Activated effector memory CD4-positive, alpha-beta T cell treated with anti-CD3 and anti-CD28 coated beads, Interleukin-2, amount 50 U/mL, for 16 hours (primary cell): ENCODE measurements around the gene TMEM107.
"Not testable (repeated sequence)": the region's sequence is repeated elsewhere in the genome, so short reads cannot be mapped to it uniquely, and the experiment has no call there.

Source experiments
- DNase-seq: peaks from one replicate; pipeline ENCODE4 v3.0.0-alpha.2; 2020

The TMEM107 gene

DNA sequence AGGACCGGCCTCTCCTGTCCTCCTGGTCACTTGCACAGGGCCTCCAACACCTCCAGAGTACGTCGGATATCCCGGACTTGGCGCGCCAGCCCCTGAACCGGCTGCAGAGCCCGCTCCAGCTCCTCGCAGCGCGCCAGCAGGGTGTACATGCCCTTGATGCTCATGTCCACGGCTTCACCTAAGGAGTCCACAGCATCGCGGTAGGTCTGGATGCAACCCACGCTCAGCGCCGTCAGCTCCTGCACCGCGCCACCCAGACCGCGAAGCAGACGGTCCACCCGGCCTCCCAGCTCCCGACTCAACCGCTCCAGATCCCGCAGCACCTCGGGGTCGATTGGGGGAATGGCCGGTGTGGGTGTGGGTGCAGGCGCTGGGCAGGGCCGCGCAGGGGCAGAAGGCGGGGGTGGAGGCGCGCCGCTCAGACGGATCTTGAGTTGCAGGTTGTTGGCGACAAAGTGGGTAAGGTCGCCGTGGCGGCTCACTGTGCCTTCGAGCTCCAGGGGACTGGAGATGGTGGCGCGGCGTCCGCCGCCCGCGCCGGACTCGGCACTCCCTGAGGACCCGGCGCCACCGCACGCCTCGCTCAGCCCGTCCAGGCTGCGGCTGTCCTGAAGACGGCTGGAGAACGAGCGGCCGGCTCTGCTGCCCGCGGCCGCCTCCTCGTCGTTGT is 13.0 kb upstream of the TMEM107 start:
- DNase-seq, result peak; percentile 74

DNA sequence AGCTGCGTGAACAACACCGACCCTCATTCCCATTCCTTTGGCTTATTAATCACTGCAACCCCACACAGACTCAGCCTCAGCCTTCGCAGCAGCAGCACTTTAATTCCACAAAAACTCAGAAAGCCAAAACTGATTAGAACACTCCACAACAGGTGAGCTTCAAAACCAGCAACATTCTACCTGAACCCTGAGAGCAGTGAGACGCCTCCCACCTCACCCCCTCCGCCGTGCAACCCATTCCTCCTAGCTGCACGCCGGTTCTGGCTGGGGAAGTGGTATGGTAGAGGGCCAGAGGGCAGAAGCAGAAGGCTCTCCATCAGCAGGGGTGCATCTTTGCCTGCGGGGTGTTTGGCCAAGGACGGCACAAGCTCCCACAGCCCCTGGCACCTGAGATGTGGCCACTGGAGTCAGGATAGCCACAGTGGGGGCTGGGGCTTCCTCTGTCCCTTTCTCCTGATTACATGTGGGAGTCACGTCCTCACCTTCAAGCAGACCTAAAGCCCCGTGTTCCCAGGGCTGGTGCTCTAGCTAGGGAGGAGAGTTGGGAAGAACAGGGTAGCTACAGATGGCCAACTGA is 12.2 kb upstream of the TMEM107 start:
- DNase-seq, result peak; percentile 73

DNA sequence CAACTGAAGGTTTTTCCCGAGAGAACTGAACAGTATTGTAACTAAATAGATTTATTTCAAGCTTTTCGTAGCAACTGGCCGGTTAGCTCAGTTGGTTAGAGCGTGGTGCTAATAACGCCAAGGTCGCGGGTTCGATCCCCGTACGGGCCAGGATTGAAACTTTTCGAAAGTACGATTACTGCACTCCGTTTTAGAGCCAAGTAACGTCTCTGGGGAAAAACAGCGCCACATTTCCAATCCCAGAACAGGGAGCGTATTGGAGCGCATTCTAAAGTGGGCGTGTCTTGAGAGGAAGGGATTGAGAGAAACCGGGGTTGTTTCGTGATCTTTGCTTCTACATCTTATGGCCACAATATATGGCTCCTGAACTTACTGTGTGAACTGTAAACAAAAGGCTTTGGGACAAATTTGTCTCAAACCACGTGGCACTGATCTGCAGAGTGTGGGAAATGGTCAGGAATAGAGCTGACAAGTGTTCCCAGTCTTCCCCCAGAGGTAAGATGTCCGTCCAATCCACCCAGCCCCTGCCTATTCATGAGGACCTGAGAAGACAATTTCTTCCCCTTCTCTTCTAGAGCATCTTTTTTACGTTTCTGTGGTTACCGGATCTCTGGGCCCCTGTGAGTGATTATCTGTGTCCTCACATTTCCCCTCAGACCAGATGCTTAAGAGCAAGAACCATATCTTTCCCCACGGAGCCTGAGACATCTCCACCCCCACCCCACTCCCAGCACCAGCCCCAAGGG is 11.5 kb upstream of the TMEM107 start:
- DNase-seq, result peak; percentile 96

DNA sequence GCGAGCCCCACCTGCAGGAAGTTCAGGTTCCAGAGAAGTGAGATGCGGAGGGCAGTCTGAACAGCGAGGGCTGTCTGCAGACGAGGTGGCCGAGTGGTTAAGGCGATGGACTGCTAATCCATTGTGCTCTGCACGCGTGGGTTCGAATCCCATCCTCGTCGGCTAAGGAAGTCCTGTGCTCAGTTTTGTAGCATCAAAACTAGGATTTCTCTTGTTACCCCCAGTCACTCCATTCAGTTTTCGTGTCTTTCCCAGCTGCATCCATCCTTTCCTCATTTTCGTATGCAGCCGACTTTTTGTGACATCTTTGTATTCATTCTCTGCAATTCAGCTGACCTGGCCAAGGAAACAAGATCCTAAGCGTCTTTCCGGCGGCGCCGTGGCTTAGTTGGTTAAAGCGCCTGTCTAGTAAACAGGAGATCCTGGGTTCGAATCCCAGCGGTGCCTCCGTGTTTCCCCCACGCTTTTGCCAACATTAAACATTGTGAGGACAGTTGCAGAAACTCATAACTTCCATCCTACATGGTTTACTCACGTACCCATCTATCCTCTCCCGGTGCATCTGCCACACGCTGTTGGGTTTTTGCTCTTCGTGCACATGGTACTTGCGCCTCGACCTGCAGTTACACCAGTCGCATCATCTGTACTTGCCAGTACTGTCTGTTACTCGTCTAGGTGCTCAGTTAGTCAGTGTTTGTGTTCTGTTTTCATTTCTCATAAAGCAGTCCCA is 10.8 kb upstream of the TMEM107 start:
- peak; percentile 95 for DNase-seq

DNA sequence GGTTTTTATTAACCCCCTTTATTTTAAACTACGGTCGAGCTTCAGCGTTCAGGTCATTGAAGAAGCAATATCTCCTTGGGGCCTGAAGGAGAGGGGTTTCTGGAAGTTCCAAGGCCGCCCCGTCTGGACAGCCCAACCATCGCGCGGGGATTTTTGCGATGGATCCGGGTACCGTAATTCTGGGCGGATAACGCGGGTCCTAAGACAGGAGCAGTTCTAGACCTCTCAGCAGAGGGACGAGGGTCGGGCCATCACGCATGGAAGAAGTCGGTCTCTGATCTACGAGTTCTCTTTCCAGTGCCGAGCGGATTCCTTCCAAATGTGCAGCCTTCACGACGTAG is 10.2 kb upstream of the TMEM107 start:
- no peak for DNase-seq

DNA sequence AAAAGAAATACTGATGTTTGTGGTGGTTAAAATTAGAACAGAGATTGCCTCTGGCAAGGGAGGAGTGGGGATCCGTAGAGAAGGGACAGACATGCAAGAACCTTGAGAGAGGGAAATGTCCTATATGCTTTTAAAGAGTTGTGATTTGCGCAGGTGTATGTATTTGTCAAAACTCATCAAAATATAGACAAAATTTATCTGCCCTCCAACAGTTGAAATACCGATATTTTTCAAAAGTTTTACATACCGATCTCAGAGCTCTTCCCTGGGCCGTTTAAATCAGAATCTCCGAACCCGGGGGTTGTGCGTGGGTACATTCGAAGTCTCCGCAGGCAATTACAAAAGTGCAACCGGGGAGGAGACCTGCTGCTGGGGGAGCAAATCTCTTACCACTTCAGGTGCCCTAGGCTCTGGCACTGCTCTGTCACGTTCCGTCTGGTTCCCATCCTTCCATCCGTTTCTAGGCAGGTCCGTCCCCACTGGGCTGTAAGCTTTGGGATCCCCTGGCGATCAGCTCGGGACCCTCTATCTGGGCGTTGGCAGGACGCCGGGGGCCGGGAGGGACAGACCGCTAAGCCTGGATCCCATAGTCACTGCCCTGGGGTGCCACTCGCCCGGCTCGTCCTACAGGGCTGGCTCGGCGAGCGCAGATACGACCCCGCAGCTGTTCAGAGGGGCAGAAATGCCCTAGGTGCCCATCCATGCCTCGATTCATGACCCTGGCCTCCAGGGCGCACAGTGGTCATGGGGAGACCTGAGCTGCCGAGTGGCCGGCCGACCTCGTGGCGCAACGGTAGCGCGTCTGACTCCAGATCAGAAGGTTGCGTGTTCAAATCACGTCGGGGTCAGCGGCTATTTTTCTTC is 9.6 kb upstream of the TMEM107 start:
- DNase-seq, result peak; percentile 96

DNA sequence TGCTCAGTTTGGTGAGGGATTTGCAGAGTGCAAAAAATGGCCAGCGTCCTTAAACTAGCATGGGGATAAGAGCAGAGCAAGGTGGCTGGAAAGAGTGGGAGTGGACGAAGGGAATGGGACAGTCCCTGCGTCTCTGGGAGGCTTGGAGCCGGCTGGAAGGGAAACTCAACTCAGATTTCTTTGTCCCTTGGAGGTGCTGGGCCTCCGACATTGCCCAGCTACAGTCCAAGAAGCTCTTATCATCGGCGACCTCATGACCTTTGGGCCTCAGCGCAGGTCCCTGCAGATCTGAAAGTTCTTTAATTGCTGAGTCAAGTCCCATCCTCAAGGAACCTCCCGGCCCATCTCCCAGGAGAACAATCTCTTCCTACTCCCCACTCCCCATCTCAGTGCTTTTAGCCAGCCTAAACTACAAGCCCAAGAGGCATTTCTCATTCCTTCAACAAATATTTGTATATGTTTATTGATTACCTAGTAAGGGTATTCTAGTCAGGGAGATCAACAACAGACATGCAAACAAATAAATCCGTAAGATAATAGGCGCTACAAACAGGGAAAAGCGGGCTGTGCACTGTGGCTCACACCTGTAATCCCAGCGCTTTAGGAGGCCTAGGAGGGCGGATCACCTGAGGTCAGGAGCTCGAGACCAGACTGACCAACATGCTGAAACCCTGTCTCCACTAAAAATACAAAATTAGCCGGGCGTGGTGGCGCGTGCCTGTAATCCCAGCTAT is 985 bp upstream of the TMEM107 start:
- DNase-seq, result no peak

DNA sequence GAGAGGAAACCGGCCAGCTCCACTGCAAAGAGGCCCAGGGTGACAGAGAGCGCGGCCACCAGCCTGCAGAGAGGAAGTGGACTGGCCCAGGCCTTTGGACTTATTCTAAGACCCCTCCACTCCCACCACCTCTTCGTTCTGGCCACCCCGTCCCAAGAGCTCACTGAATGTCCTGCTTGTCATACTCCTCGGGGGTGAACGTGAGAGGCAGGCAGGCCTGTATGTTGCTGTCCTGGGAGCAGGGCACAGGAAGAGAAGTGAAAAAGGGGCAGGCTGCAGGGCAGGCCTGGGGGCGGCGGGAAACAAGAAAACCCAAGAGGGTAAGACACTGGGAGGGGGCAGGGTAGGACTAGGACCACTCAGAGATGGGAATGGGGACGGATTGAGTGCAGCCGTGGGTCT is 384 bp downstream of the TMEM107 start:
- DNase-seq, result no peak

DNA sequence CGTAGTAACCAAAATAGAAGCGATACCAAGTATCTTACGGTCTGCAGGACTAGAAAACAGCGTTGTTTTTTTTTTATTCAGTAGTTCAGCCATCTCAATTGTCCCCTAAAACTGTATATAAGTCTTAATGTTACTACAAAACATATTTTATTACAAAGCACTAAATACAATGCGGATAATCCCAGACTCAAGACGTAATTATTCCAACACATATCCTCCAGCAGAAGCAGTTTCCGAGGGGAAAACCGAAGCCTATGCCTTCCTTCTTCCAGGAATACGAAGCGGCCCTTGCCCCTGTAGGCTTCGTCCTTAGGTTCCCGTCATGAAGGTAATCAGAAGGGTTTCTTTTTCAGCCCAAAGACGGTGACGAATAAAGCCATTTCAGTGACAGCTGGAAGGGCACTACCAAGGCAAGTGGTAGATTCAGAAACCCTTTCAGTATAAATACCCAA is 2.3 kb downstream of the TMEM107 start:
- DNase-seq, result no peak

DNA sequence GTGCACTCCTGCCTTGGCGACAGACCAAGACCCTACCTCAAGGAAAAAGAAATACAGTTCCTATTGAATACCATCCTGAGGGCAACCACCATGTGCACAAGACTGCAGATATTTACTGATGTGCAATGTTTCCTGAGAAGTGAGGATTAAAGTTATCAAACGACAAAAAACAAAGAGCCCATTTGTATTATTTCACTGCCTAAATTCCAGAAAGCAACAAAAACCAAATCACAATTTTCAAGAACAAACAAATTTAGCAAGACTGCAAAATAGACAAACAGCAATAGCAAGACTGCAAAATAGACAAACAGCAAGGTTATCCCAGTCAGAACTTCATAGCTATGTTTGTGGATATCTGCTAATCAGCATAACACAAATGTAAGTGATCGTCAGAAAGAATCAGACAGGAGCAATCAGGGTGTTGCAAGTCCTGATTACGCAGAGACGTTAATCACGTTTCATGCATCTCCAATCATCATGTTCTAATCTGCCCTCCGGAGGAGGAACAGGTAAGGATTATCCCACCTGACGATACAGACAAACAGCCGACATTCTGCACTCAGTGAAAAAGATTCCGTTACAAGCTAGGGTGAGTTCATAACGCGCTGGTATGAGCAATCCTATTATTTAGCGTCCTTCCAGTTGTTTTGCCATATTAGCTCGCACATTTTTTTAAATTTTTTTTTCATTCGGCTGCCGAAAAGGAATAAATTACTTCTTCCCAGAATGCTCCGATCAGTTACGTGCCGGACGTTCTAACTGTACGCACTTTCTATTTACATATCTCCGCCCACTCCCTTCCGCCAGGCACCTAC is 2.9 kb downstream of the TMEM107 start:
- DNase-seq, result peak; percentile 91

DNA sequence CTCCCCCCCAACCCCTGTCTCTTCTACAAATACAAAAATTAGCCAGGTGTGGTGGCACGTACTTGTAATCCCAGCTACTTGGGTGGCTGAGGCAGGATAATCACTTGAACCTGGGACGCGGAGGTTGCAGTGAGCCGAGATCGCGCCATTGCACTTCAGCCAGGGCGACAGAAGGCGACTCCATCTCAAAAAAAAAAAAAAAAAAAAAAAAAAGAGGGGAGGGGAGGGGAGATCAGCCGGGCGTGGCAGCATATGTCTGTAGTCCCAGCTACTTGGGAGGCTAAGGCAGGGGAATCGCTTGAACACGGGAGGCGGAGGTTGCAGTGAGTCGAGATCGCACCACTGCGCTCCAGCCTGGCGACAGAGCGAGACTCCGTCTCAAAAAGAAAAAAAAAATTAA is 6.0 kb downstream of the TMEM107 start:
- DNase-seq, result not testable (repeated sequence)

DNA sequence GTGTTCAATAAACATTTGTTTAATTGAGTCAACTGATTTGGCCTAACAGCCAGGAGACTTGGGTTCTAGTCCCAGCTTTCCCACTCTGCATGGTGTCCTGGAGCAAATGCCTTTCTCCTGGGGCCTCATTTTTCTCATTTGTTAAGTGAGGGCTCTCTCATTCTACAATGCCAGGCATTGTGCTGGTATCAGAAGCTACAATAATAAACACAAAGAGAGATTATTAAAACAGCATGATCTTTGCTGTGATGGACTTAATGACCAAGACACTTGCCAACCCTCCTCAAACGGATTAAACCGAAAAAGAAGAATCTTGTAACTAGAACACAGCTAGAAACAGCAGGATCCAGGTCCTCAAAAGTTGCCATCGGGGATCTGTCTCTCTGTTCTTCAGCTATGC is 8.7 kb downstream of the TMEM107 start:
- no peak for DNase-seq

DNA sequence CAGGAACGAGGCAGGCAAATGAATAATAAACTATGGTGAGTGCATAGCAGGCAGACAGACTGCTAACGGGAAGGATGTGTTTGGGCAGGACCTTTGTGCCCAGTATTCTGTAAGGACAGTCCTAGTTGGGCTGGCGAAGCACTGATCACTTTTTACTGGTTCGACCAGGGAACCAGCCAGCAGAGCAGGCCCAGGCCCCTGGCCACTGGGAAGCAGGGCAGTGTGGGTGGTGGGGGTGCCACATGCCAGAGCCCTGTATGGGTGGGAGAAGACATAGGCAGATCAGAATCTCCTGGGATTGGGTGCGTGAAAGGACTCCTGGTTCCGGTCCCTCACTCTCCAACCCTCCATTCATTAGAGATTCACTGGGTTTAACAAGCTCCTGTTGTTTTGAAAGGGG is 9.4 kb downstream of the TMEM107 start:
- no peak for DNase-seq

DNA sequence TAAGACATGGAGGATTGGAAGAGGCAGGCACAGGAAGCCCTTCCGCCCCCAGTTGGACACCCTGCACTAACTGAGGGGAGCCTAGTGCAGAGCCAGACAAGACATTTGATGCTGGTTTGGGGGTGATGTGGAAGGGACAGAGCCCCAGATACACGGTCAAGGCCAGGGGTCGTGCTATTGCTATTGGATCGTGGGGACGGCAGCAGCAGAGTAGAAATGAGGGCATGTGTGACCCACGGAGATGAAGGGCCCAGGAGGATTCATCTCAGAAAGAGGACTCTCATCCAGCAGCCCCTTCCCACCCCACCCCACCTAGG is 11.4 kb downstream of the TMEM107 start:
- no peak for DNase-seq

DNA sequence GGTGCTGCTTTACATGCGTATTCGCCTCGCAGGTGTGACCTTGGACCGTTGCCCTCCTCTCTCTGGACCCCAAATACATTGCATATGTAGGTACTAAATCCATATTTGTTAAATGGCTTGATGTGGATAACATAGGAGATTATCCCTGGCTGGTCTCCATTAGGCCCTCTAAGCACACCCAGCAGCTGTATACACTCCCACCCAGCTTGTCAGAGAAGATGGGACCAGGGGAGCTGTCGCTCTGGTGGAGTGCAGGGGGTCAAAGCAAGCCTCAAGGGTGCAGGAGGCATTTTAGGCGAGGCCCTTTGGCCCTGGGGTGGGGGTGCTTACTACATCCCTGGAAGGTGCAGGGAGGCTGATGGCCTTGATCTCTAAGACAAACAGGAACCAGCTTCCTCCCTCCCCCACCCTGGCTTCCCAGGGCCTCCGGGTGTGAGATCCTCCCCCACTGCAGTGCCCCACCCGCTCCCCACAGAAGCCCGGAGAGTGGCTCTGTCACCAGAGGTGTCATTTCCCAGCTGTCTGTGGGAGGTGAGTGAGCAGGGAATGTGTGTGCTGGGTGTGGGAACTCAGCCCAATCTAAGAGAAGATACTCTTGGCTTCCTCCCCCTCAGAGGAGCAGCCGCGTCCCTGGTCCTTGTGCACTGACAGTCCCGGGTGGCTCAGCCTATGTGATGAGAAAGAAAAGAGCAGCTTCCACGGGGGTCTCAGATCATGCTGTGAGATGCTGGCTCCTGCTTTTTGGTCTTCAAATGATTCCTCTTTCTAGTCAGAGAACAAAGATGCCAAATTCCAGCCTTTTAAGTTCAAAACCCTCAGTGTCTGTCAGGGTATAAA is 12.0 kb downstream of the TMEM107 start:
- peak; percentile 89 for DNase-seq

DNA sequence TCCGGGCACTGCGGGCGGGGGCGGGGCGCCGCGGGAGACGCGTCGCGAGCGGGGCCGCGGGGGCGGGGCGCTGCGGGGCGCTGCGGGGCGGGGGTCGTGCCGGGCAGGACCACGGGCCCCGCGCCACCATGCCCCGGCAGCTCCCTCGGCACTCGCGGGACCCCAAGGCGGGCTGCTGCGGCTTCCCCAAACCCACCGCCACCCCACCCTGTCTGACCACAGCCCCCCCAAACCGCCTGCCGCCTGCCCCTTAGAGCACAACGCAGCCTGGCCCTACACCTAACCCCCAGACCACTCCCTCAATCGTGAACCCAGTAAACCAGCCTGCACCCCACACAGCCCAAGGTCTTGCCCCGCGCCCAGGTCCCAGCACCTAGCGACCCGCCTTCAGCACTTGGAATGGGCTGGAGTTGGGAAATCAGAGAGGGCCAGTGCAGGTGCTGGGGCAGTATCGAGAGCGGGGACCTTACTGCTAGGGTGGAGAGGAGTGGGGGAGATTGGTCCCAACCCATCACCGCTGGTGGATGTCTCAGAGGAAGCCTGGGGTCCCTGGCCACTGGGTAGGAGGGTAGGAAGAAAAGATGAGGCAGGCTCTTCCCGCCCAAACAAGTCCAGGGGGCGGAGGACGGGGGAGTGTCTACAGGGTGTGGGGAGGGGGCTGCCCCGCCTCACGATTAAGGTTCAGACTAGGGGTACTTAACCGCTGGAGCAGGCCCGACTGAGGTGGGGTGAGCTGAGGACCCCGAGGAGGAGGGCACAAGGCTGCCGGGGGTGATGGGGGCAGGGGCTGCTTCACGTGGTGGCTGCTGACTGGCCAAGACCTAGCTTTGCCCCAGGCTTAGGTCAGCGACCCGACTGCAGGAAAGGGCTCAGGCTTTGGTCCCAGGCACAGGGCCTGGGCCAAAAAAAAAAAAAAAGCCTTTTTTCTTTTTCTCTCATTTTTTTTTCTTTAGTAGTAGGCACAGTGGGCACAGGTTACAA is 12.9 kb downstream of the TMEM107 start:
- DNase-seq, result peak; percentile 72

DNA sequence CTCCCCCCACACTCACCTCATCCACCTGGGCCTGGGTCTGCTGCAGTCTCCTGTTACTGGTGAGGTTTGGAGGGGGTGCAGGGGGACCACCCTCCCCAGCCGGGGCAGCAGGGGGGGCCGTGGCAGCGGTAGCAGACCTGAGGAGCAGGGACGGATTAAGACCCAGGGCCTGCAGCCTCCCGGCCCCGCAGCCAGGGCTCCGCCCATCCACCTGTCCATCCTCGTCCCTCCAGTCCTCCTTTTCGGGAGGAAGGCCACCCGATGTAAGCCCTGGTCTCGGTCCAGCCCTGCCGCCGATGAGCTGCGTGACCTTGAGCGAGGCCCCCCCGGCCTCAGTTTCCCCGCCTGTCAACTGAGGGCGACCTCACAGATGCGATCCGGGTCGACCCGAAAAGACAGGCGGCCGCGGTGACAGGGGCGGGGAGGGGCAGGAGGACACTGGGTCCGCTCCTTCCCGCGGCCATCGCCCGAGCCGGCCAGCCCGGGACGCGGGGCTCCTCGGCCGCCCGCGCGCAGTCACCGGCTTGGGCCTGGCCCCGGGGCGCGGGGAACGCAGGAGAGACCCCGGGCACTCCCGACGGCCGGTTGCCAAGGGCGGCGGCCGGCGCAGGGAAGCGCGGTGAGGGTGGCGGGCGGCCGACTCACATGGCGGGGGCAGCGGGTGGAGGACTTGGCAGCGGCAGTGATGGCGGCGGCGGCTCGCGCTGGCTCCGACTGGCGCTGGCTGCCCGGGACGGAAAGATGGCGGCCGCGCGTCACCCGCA is 13.8 kb downstream of the TMEM107 start, which contains the start of gene VAMP2:
Gene VAMP2, minus strand, starts transcription at position 716 of the 764 bp plus-strand sequence. Its CDS starts 69 bp downstream, at position 647.
- DNase-seq, result peak; percentile 95
